K562 (cell line): Measurements from ENCODE around the gene CCT8L2. TPM values are rescaled to one million over a fixed set of nuclear protein-coding genes. Genes with fewer than 3 reads are reported as not detected.
"Not testable (repeated sequence)": the region's sequence is repeated elsewhere in the genome, so short reads cannot be mapped to it uniquely, and the experiment has no call there.

Experiments used
- ATAC-seq: fragments of 200-7000 bp; cut with Tn5 transposase; 3 replicates; pipeline ENCODE4 v1.9.1; 2020; ENCODE audit warnings: moderate library complexity
- BruUV-seq: library from RNA; stranded (reverse); fragments of 400-500 nt; replicated peaks from 2 replicates; lab custom pipeline; 2021; lab: Mats Ljungman, UMichigan
- CTCF ChIA-PET: fragments of 300-600 bp; formaldehyde crosslinking; extraction: SDS; loops from one replicate; lab custom pipeline; 2021; ENCODE audit warnings: low intra/inter-chr PET ratio; lab: Yijun Ruan, JAX
- POLR2A ChIA-PET: fragments of 300-600, 350-650 bp; sonication (Branson Sonifier 250); formaldehyde crosslinking; extraction: SDS; loops from one replicate; lab custom pipeline; 2021; ENCODE audit warnings: antibody characterized with exemption, inconsistent platforms; lab: Yijun Ruan, JAX
- DNase-seq, 4 experiments: peaks; one replicate each; pipeline versions ENCODE4 v3.0.0 to v3.0.0-alpha.2; 2011 to 2018; ENCODE audit warnings: low spot score in 3 of 4, mixed read lengths in 3 of 4; ENCODE audit errors: extremely low read depth in 1 of 4
- FAIRE-seq: peaks from 2 replicates; lab custom pipeline; 2011; peaks lifted over from hg19 to GRCh38; lab: Jason Lieb, UNC
- H2AFZ ChIP-seq: 2 replicates; pipeline ENCODE4 v1.6.0; 2011; ENCODE audit warnings: low read depth, low read length, control low read depth, inconsistent platforms
- H3K27ac ChIP-seq: fragments of 200-600 bp; 3 replicates; pipeline ENCODE4 v1.8.0; 2011; ENCODE audit warnings: low read depth, mild to moderate bottlenecking, control low read depth, inconsistent platforms, low read length, moderate library complexity, mixed read lengths; ENCODE audit errors: extremely low read depth
- H3K27me3 ChIP-seq, 2 experiments: fragments of 300-600 bp in 1 of 2; 2 replicates in 1 of 2; 3 replicates in 1 of 2; pipeline versions ENCODE4 v1.6.0 to v1.8.0; 2011; ENCODE audit warnings: inconsistent platforms in 2 of 2, low read length in 2 of 2, mild to moderate bottlenecking in 1 of 2, mixed read lengths in 1 of 2, moderate library complexity in 1 of 2; ENCODE audit not compliant: control insufficient read depth in 2 of 2, insufficient read depth in 2 of 2
- H3K36me3 ChIP-seq: fragments of 300-600 bp; 3 replicates; pipeline ENCODE4 v1.8.0; 2011; ENCODE audit warnings: mild to moderate bottlenecking, low read length, inconsistent platforms; ENCODE audit not compliant: control insufficient read depth, insufficient read depth
- H3K4me1 ChIP-seq, 2 experiments: fragments of 200-600 bp in 1 of 2; replicated peaks in 1 of 2; 2 replicates in 1 of 2; 3 replicates in 1 of 2; pipeline versions ENCODE4 v1.5.1 to v1.8.0; 2011; ENCODE audit warnings: inconsistent platforms in 2 of 2, low read length in 2 of 2, mild to moderate bottlenecking in 1 of 2, mixed read lengths in 1 of 2, moderate library complexity in 1 of 2; ENCODE audit not compliant: control insufficient read depth in 2 of 2, insufficient read depth in 2 of 2
- H3K4me2 ChIP-seq: 2 replicates; pipeline ENCODE4 v1.6.1; 2011; ENCODE audit warnings: low read length, control low read depth, inconsistent platforms, mixed read lengths; ENCODE audit not compliant: insufficient read depth
- H3K4me3 ChIP-seq: fragments of 200-600 bp; sonication (generic), shearing (Covaris generic); 2 replicates; pipeline ENCODE4 v1.5.1; 2016; ENCODE audit warnings: control low read depth, inconsistent platforms
- H3K79me2 ChIP-seq: fragments of 200-600 bp; 3 replicates; pipeline ENCODE4 v1.8.0; 2011; ENCODE audit warnings: low read length, inconsistent platforms; ENCODE audit not compliant: control insufficient read depth, insufficient read depth
- H3K9ac ChIP-seq, 2 experiments: 2 replicates each; pipeline versions ENCODE4 v1.6.0 to v1.6.1; 2011; ENCODE audit warnings: low read depth in 2 of 2, low read length in 2 of 2, control low read depth in 1 of 2, inconsistent platforms in 1 of 2, mild to moderate bottlenecking in 1 of 2, mixed read lengths in 1 of 2; ENCODE audit not compliant: insufficient read depth in 1 of 2
- H3K9me1 ChIP-seq: one replicate; pipeline ENCODE4 v1.6.0; 2011; ENCODE audit warnings: inconsistent platforms, mild to moderate bottlenecking, low read length, moderate library complexity; ENCODE audit not compliant: control insufficient read depth, insufficient read depth
- H3K9me3 ChIP-seq: replicated peaks from 2 replicates; pipeline ENCODE4 v1.5.1; 2011; ENCODE audit warnings: low read depth, low read length, inconsistent platforms; ENCODE audit not compliant: control insufficient read depth, insufficient read depth
- H4K20me1 ChIP-seq: replicated peaks from 2 replicates; pipeline ENCODE4 v1.6.1; 2011; ENCODE audit warnings: low read length, inconsistent platforms, mixed read lengths; ENCODE audit not compliant: control insufficient read depth, insufficient read depth
- NFIC ChIP-seq: fragments of 450-650 bp; IDR thresholded peaks from 2 replicates; pipeline ENCODE4 v1.6.1; 2017; ENCODE audit warnings: mild to moderate bottlenecking, inconsistent platforms
- ZBTB1 ChIP-seq: sonication (generic); formaldehyde crosslinking; IDR thresholded peaks from 2 replicates; pipeline ENCODE4 v1.8.1; 2023; ENCODE audit warnings: missing genetic modification reagents, low read depth, mild to moderate bottlenecking, borderline replicate concordance
- WGBS: fragments of 100-300 bp; shearing (Covaris generic); methylation state at CpG from one replicate; pipeline ENCODE4 v1.1.6; 2016; ENCODE audit warnings: low coverage, mixed read lengths; ENCODE audit not compliant: insufficient coverage; ENCODE audit errors: missing lambda C conversion rate; 5-methylcytosine and 5-hydroxymethylcytosine counted together
- in situ Hi-C: fragments of 300-500 bp; cut with MboI; formaldehyde crosslinking; loops from 4 replicates; pipeline ENCODE4 v1.15.0; 2018; ENCODE audit warnings: inconsistent platforms, mixed read lengths
- intact Hi-C: fragments of 100-400 bp; cut with micrococcal nuclease; formaldehyde crosslinking; loops from 2 replicates; pipeline ENCODE4 v1.14.2; 2022
- polyA plus RNA-seq, 8 experiments: library from polyadenylated mRNA; depleted of rRNA in 4 of 8; stranded (reverse) in 5 of 8; unstranded in 3 of 8; fragments of >200 nt; fragmentation: Nextera tagmentation in 2 of 8; fragmentation: Illumina TruSeq in 1 of 8; extraction: Ambion mirVana in 2 of 8; extraction: Trizol in 1 of 8; gene quantifications; 2 replicates each; pipeline versions ENCODE4 v1.2.1 to v1.2.3, GENCODE V29; 2011 to 2014; ENCODE audit warnings: inconsistent platforms in 1 of 8, missing spikeins in 1 of 8
- total RNA-seq, 7 experiments: library from RNA; depleted of rRNA in 6 of 7; stranded (reverse); fragments of >200 nt in 6 of 7; fragmentation: Illumina TruSeq in 2 of 7; extraction: Trizol in 2 of 7; gene quantifications; 2 replicates each; pipeline versions ENCODE4 v1.2.1 to v1.2.3, GENCODE V29; 2011 to 2021; ENCODE audit warnings: low replicate concordance in 1 of 7
- TF ChIP-seq, protein P1 (sequence below): fragments of 250-450 bp; sonication (Bioruptor Pico); IDR thresholded peaks from 2 replicates; pipeline ENCODE4 v1.9.0; 2021; ENCODE audit warnings: mild to moderate bottlenecking, inconsistent platforms

The CCT8L2 gene
- total and polyA plus RNA-seq, 9 of the 15 experiments (the other 6 are each of a cell fraction or from before 2014, with no cell fraction given) = 0.13 TPM; not detected in 8

DNA sequence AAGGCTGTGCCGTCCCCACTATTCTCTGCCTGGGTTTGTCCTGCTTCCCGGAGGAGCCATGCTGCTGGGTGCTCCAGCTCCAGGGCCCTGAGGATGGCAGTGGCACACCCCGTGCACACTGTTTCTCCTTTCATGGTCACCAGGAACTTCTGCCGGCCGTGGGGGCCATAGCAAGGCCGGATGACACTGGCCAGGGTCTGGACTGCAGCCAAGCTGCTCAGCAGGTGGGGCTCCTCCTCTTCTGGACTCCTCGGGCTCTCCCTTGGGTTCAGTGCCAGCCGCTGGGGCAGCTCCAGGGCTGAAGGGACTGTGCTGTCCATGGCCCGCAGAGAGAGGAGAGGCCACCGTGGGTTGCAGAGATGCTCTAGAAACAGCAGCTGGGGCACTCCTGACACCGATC, 379 bp downstream of the CCT8L2 start:
- POLR2A ChIA-PET = interaction anchor here (0.8 to 1.2 kb wide), 2 partner anchors 9 to 12 kb away, joined by 3 to 4 read pairs; no protein-coding TSS in a partner anchor
- intact Hi-C loops, H3K4me3 ChIP-seq, FAIRE-seq, H3K27ac ChIP-seq, H2AFZ ChIP-seq, H3K36me3 ChIP-seq, CTCF ChIA-PET, H3K9me3 ChIP-seq, H3K4me2 ChIP-seq, BruUV-seq, H4K20me1 ChIP-seq, H3K27me3 ChIP-seq, H3K79me2 ChIP-seq, in situ Hi-C loops, H3K4me1 ChIP-seq, H3K9me1 ChIP-seq: not testable (repeated sequence)
- 20% methylated on average over 11 of the region's 11 CpGs for WGBS
- ATAC-seq (peak; percentile 42), DNase-seq (peak in 3 of 4 experiments; percentile 13 to 43 (median 17))
- TF ChIP-seq NFIC = peak; percentile 80
- 0 out of 2 replicates have a peak, but pooled peaks have one; percentile 7 for TF ChIP-seq ZBTB1 (CRISPR knock-in tag)
- TF ChIP-seq, protein P1, sequence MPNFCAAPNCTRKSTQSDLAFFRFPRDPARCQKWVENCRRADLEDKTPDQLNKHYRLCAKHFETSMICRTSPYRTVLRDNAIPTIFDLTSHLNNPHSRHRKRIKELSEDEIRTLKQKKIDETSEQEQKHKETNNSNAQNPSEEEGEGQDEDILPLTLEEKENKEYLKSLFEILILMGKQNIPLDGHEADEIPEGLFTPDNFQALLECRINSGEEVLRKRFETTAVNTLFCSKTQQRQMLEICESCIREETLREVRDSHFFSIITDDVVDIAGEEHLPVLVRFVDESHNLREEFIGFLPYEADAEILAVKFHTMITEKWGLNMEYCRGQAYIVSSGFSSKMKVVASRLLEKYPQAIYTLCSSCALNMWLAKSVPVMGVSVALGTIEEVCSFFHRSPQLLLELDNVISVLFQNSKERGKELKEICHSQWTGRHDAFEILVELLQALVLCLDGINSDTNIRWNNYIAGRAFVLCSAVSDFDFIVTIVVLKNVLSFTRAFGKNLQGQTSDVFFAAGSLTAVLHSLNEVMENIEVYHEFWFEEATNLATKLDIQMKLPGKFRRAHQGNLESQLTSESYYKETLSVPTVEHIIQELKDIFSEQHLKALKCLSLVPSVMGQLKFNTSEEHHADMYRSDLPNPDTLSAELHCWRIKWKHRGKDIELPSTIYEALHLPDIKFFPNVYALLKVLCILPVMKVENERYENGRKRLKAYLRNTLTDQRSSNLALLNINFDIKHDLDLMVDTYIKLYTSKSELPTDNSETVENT (CRISPR knock-in tag) = 0 out of 2 replicates have a peak, but pooled peaks have one; percentile 38
- H3K9ac ChIP-seq = peak overlapping the region in 1 of 2 experiments; percentile 59; a peak in 2 of 4 replicates

- BruUV-seq, intact Hi-C loops, H4K20me1 ChIP-seq, FAIRE-seq, H3K4me3 ChIP-seq, H3K27ac ChIP-seq, H3K9ac ChIP-seq, H3K9me3 ChIP-seq, H3K4me2 ChIP-seq, POLR2A ChIA-PET, H3K27me3 ChIP-seq, H3K79me2 ChIP-seq, in situ Hi-C loops, H3K4me1 ChIP-seq, H2AFZ ChIP-seq, CTCF ChIA-PET, H3K36me3 ChIP-seq, H3K9me1 ChIP-seq, ATAC-seq: not testable (repeated sequence)
- 29% methylated on average over 4 of the region's 4 CpGs for WGBS
- DNase-seq = peak in 1 of 4 experiments; percentile 9
Measured at GRCh38 chr22:16591136-16591535, 1.5 kb downstream of the CCT8L2 start.
